Medulla oblongata (tissue), 1 donor: ENCODE results near the gene RCOR3.
A peak's percentile ranks its signal among the peaks of the same experiment; 100 is the strongest.
"Not testable (repeated sequence)": the region's sequence is repeated elsewhere in the genome, so short reads cannot be mapped to it uniquely, and the experiment has no call there.

ENCODE experiments used
- DNase-seq: peaks from one replicate; pipeline ENCODE4 v3.0.0-alpha.2; 2015; ENCODE audit errors: extremely low spot score

The RCOR3 gene

DNA sequence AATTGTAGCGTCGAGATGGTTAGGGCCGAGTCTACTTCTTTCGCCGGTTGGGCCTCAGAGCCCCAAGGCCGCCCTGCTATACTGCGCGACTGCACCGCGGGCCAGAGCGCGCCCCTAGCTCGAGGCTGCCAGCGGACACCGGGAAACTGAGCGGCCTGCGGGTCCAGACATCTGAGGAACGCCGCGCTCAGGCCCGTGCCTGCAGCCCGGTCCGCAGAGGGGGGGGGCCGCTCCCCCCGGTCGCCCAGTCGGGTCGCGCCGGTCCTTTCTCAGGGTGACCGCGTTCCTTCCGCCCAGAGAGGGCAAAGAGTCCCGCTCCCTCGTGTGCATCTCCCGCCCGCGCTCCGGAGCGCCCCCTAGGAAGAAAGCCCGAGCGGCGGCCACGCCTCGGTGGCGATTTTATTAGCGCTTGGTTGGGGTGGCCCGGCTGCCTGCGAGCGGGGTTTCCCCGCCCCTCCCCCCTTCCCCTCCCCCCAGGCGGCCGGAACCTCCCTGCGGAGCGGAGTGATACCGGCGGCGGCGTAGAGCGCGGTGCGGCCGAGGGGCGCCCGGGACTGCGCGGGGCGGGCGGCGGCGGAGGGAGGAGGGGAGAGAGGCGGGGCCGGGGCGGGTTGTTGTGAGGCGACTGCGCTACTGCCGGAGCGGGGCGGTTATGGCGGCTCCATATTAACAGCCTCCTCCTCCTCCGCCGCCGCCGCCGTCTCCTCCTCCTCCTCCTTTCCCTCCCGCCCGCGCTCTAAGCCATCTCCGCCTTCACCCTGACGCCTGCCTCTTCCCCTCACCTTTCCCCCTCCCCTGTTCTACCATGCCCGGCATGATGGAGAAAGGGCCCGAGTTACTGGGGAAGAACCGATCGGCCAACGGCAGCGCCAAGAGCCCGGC lies at the start of gene RCOR3:
RCOR3 (plus strand) TSS at position 611 of the 882 bp plus-strand sequence; CDS start at position 806, 195 bp downstream.
- peak; percentile 89 for DNase-seq

DNA sequence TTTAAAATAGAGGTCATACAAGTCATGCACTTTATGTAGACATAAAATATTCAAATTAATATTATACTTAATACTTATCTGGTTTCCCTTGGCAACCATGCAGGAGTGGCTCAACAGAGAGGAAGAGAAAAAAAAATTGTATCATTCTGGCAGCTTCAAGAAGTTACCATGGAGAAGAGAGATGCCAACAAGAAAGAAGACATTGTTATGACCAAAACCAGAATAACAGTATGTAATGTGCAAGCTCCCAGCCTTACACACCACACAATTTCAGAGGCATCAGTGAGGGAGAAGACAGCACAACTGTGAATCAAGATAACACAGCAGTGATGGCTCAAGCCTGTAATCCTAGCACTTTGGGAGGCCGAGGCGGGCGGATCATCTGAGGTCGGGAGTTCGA lies 49.1 kb upstream of the RCOR3 start:
- DNase-seq = no peak

DNA sequence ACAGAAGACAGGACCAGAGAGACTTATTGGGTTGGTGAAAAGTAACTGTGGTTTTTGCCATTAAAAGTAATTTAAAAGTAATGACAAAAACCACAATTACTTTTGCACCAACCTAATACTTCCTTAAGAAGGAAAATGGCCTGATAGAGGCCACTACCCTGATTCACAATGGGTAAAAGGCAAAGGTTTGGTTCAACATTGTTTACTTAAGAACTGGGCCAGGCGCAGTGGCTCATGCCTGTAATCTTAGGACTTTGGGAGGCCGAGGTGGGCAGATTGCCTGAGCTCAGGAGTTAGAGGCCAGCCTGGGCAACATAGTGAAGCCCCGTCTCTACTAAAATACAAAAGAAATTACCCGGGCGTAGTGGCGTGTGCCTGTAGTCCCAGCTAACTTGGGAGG lies 48.2 kb upstream of the RCOR3 start:
- no peak for DNase-seq

DNA sequence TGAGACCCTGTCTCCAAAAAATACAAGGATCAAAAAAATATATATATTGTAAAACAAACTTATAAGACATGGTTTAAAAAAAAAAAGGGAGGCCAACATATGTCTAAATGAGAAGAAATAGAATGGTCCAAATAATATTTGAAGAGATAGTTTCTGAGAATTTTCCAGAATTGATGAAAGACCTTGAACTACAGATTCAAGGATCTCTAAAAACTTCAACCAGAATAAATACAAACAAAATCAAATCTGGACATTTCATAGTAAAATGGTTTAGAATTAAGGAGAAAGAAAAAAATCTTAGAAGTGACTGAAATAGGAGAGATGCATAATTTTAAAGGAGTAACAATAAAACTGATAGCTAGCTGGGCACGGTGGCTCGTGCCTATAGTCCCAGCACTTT lies 45.5 kb upstream of the RCOR3 start:
- no peak for DNase-seq

DNA sequence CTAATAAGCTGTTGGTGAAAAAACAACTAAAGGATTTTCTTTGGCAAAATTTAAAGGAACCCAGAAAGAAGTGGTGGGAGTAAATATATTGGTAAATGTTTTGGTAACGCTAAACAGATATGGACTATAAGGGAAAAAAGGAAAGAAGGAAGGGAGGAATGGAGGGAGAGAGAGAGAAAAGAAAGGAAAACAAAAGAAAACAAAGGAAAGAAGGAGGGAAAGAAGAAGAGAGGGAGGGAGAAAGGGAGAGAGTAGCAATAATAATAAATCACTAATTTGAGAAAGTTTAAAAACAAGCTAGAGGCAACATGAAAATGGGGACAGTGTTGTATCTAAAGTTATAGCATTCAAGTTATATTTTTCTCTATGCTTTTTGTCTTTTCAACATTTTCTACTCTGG lies 43.6 kb upstream of the RCOR3 start:
- DNase-seq = no peak

DNA sequence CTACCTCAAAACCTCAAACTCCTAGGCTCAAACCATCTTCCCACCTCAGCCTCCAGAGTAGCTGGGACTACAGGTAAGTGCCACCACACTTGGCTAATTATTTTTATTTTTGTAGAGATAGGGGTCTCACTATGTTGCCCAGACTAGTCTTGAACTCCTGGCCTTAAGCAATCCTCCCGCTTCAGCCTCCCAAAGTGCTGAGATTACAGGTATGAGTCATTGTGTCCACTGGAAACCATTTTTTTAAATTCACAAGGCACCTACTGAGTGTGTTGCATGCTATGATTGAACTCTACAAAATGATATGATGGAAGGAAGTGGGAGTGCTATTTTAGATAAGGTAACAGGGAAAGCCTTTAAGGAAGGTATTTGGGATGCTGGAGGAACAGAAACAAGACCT lies 41.8 kb upstream of the RCOR3 start:
- no peak for DNase-seq

DNA sequence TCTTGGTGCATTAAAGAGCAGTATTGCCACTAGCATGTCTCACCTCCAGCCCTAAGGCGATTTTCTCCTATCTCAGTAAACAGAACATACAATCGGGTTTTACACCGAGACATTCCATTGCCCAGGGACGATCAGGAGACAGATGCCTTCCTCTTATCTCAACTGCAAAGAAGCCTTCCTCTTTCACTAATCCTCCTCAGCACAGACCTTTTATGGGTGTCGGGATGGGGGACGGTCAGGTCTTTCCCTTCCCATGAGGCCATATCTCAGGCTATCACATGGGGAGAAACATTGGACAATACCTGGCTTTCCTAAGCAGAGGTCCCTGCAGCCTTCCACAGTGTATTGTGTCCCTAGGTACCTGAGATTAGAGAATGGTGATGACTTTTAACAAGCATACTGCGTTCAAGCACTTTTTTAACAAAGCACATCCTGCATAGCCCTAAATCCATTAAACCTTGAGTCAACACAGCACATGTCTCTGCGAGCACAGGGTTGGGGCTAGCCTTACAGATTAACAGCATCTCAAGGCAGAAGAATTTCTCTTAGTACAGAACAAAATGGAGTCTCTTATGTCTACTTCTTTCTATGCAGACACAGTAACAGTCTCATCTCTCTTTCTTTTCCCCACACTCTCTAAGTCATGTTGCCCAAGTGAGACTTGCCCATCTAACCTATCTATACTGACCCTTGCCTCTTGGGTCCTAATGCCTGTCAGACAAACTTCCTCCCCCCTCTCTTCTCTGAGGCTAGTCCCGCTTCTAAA lies 36.5 kb upstream of the RCOR3 start:
- not testable (repeated sequence) for DNase-seq

DNA sequence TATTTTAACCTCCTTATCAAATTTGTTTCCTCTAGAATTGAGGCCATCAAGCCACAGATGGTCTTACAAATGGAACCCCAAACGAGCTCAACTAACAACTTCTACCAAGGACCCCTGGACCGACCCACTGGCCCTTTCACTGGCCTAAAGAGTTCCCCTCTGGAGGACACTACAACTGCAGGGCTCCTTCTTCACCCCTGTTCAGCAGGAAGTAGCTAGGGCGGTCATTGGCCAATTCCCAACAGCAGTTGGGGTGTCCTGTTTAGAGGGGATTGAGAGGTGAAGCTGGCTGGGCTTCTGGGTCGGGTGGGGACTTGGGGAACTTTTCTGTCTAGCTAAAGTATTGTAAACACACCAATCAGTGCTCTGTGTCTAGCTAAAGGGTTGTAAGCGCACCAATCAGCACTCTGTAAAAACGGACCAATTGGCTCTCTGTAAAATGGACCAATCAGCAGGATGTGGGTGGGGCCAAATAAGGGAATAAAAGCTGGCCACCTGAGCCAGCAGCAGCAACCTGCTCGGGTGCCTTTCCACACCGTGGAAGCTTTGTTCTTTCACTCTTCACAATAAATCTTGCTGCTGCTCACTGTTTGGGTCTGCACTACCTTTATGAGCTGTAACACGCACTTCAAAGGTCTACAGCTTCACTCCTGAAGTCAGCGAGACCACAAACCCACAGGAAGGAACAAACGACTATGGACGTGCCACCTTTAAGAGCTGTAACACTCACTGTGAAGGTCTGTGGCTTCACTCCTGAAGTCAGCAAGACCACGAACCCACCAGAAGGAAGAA lies 30.4 kb upstream of the RCOR3 start:
- DNase-seq = not testable (repeated sequence)

DNA sequence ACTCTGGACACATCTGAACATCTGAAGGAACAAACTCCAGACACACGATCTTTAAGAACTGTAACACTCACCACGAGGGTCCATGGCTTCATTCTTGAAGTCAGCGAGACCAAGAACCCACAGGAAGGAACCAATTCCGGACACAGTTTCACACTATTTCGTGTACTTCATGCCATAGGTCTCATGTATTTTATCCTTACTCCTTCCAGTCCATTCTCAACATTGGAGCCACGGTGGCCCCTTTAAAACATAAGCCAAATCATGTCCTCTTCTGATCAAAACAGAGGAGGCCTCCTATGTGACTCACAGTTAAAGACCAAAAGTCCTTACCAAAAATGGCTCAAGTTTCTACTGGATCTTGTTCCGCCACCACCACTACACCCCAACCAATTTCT lies 29.8 kb upstream of the RCOR3 start:
- no peak for DNase-seq

DNA sequence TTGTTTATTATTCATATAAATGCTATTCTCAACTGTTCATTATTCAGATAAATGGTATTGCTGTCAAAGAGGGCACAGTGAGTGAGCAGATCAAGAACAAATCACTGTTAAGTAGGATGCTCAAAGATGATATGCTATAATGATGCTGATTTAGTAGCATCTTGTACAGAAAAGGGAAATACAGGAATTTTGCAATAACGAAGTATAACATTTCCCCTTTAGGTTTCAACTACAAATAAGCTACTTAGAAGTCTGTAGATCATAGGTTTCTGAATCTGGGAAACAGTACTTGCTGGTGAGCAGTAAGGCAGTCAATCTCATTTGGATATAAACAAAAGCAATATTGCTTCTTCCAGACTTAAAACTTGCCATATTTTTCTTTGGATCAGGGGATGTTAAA lies 27.3 kb upstream of the RCOR3 start:
- DNase-seq = no peak

DNA sequence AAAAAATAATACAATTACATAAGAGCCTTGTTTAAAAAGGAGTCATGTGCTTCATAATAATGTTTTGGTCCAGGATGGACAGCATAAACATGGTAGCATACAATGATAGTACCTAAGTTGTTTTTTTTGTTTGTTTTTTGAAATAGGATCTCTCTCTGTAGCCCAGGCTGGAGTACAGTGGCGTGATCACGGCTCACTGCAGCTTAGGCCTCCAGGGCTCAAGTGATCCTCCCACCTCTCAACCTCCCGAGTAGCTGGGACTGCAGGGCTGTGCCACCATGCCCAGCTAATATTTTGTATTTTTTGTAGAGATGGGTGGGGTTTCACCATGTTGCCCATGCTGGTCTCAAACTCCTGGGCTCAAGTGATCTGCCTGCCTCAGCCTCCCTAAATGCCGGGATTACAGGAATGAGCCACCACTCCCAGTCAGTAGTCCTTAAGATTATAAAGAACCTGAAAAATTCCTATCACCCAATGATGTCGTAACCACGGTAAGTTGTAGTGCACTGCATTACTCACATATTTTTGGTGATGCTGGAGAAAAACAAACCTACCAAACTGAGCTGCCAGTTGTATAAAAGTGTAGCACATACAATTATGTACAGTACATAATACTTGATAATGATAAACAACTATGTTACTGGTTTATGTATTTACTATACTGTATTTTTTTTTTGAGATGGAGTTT lies 22.4 kb upstream of the RCOR3 start:
- DNase-seq = no peak

DNA sequence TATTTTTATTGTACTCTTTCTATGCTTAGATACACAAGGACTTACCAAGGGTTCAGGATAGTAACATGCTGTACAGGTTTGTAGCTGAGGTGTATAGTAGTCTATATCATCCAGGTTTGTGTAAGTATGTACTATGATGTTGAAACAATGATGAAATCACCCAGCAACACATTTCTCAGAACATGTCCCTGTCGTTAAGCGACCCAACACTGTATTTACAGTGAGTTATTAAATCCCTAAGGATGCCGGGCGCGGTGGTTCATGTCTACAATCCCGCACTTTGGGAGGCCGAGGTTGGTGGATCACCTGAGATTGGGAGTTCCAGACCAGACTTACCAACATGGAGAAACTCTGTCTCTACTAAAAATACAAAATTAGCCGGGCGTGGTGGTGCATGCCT lies 21.6 kb upstream of the RCOR3 start:
- no peak for DNase-seq

DNA sequence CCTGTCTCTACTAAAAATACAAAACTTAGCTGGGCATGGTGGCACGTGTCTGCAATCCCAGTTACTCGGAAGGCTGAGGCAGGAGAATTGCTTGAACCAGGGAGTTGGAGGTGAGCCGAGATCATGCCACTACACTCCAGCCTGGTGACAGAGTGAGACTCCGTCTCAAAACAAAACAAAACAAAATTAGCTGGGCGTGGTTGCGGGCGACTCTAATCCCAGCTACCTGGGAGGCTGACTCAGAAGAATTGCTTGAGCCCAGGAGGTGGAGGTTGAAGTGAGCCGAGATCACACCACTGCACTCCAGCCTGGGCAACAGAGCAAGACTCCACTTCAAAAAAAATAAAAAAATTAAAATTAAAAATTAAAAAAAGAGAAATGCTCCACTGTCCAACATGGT lies 18.6 kb upstream of the RCOR3 start:
- DNase-seq = not testable (repeated sequence)

DNA sequence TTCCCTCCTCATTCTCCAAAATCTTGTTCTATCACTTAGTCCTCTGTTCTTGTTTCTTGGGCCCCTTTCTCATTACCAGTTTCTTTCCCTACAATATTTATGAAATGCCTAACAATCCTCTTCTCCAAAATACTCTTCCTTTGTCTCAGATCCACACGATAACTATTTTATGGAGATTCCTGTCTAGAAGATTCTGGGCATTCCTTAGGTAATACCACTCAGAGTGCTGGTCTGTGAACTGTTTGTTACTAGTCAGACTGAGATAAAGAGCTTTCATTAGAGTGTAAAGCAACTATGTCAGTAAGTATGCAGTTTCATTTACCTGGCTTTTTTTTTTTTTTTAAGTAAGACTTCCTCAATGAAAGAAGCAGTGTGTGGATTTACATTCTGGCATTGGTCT lies 18.1 kb upstream of the RCOR3 start:
- no peak for DNase-seq

DNA sequence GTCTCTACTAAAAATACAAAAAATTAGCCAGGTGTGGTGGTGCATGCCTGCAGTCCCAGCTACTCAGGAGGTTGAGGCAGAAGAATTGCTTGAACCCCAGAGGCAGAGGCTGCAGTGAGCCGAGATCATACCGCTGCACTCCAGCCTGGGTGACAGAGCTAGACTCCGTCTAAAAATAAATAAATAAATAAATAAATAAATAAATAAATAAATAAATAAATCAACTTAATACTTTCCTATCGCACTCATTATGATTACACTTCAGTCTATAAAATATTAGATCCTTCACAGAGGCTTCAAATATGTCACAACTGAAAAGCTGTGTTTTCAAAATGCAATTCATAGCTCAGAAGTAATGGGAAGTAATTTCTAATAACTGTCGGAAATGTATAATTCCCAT lies 15.5 kb upstream of the RCOR3 start:
- not testable (repeated sequence) for DNase-seq

DNA sequence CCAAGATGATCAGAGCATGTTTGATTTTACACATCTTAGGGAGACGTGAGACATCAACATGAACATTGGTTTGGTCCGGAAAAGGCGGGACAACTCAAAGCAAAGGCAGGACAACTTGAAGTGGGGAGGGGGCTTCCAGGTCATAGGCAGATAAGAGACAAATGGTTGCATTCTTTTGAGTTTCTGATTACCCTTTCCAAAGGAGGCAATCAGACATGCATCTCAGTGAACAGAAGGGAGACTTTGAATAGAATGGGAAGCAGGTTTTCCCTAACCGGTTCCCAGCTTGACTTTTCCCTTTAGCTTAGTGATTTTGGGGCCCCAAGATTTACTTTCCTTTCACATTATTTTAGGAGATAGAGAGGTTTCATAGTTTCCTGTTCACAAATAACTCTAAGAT lies 12.6 kb upstream of the RCOR3 start:
- not testable (repeated sequence) for DNase-seq

DNA sequence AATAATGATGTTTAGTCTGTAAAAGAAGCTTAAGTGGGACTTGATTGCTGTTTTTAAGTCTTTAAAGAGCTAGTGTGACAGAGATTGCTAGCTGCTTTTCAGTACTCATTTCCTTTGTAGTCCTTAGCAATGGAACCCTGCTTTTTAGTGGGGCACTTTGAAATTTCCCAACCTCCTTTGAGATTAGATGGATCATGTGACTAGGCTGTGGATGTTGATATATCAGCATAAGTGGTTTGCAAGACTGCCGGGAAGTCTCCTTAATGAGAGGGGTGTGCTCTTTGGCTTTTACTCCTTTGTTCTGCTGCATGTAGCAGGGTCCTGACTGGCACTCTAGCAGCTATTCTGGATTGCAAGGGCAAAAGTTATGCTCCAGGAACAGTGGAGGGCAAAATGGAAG lies 11.2 kb upstream of the RCOR3 start:
- no peak for DNase-seq

DNA sequence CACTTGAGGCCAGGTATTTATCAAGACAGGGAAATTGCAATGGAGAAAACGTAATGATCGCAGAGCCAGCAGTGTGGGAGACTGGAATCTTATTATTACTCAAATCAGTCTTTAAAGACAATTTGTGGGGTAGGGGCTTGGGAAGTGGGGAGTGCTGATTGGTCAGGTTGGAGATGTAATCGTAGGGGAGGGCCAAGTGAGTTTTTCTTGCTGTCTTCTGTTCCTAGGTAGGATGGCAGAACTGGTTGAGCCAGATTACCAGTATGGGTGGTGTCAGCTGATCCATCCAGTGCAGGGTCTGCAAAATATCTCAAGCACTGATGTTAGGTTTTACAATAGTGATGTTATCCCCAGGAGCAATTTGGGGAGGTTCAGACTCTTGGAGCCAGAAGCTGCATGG lies 9.6 kb upstream of the RCOR3 start:
- DNase-seq = not testable (repeated sequence)

DNA sequence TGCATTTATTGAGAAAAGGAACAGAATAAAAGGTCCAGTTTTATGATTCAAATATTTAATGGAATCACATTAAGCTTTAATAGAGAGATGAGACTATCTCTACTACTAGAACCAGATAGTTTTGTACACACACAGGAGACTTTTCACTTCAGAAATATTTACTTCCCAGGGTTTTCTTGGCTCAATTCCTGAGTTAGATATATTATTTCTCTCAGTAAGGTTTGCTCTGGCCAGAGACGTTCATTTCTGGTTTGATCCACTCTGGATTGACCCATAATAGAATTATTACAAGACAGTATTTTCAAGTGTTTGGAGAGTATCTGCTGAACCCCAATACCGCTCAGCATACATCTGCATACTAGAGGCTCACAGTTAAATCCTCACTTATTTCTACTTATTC lies 1.3 kb upstream of the RCOR3 start:
- peak; percentile 44 for DNase-seq

DNA sequence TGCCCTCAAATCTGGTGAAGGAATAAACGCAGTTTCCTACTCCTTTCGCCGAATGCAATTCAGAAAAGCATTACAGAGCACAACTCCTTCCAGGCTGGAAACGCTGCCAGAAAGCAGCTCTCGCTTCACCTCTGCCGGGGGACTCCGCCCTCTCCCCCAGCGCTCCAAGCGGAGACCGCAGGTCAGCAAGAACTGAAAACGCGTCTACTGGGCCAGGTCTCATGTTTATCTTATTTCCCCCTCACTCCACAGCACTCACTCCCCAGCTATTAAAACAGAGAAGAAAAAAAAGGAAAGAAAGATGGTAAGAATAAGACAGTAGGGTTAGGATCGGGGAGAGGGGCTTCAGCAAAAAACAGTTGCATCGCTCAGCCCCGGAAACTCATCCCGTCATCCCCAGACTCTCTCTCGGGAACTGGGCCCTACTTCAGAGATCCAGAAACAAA lies 833 bp upstream of the RCOR3 start:
- peak; percentile 82 for DNase-seq

DNA sequence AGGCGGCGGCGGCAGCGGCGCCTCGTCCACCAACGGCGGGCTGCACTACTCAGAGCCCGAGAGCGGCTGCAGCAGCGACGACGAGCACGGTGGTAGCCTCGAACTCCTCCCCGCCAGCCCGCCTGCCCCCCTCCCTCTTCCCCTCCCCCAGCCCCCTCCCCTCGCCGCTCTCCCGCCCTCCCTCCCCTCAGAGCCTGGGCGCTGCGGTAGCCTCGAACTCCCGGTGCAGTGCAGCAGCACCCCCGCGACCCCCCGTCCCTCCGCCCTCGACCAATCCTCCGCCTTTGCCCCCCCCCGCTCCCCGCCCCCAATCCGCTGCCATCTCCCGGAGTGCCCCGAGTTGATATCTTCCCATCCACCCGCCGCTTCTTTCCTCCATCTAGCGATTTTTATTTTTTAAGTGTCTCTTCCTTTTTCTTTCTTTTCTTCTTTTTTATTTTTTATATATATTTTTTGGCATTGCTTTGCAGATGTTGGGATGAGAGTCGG lies 516 bp downstream of the RCOR3 start:
- peak; percentile 66 for DNase-seq
